K562 (cell line): ENCODE measurements around the gene HIPK1. TPM values are rescaled to one million over a fixed set of nuclear protein-coding genes. Genes with fewer than 3 reads are reported as not detected.

ENCODE experiments used
- ARID4B ChIP-seq: sonication (generic); formaldehyde crosslinking; IDR thresholded peaks from 2 replicates; pipeline ENCODE4 v1.8.0; 2022; ENCODE audit warnings: mild to moderate bottlenecking, missing genetic modification reagents
- CBFA2T2 ChIP-seq: fragments of 450-650 bp; conservative IDR thresholded peaks from 2 replicates; pipeline ENCODE4 v1.6.1; 2017; ENCODE audit warnings: mild to moderate bottlenecking
- MYBL2 ChIP-seq, 2 experiments: fragments of 450-650 bp in 1 of 2; sonication (generic) in 1 of 2; formaldehyde crosslinking in 1 of 2; IDR thresholded peaks; 2 replicates each; pipeline versions ENCODE4 v1.6.1 to v1.8.1; 2017 to 2022; ENCODE audit warnings: borderline replicate concordance in 1 of 2, inconsistent platforms in 1 of 2, low read depth in 1 of 2, mild to moderate bottlenecking in 1 of 2, missing genetic modification reagents in 1 of 2, moderate library complexity in 1 of 2
- PML ChIP-seq: IDR thresholded peaks from 2 replicates; pipeline ENCODE4 v1.6.1; 2012; ENCODE audit warnings: low read length, inconsistent platforms
- TRIM28 ChIP-seq: fragments of 450-650 bp; IDR thresholded peaks from 2 replicates; pipeline ENCODE4 v1.6.1; 2017
- YY1 ChIP-seq, 3 experiments: IDR thresholded peaks; 2 replicates each; pipeline ENCODE4 v1.6.1; 2011; ENCODE audit warnings: low read length in 2 of 3, mild to moderate bottlenecking in 2 of 3, moderate library complexity in 2 of 3, borderline replicate concordance in 1 of 3, control low read depth in 1 of 3, low read depth in 1 of 3; ENCODE audit not compliant: insufficient read depth in 3 of 3, insufficient replicate concordance in 2 of 3, control insufficient read depth in 1 of 3, insufficient read length in 1 of 3; ENCODE audit errors: extremely low read depth in 1 of 3
- ZBTB40 ChIP-seq, 2 experiments: fragments of 450-650 bp in 1 of 2; sonication (generic) in 1 of 2; formaldehyde crosslinking in 1 of 2; IDR thresholded peaks; 2 replicates each; pipeline versions ENCODE4 v1.7.1 to v1.9.0; 2016 to 2022; ENCODE audit warnings: inconsistent platforms in 1 of 2, mild to moderate bottlenecking in 1 of 2, missing genetic modification reagents in 1 of 2
- ZNF511 ChIP-seq: sonication (generic); formaldehyde crosslinking; IDR thresholded peaks from 2 replicates; pipeline ENCODE4 v1.8.0; 2022; ENCODE audit warnings: mild to moderate bottlenecking, missing genetic modification reagents
- ZNF778 ChIP-seq: fragments of 450-650 bp; formaldehyde crosslinking; IDR thresholded peaks from 2 replicates; pipeline ENCODE4 v1.4.0; 2020; ENCODE audit warnings: mild to moderate bottlenecking, moderate library complexity
- polyA plus RNA-seq, 8 experiments: library from polyadenylated mRNA; depleted of rRNA in 4 of 8; stranded (reverse) in 5 of 8; unstranded in 3 of 8; fragments of >200 nt; fragmentation: Nextera tagmentation in 2 of 8; fragmentation: Illumina TruSeq in 1 of 8; extraction: Ambion mirVana in 2 of 8; extraction: Trizol in 1 of 8; gene quantifications; 2 replicates each; pipeline versions ENCODE4 v1.2.1 to v1.2.3, GENCODE V29; 2011 to 2014; ENCODE audit warnings: inconsistent platforms in 1 of 8, missing spikeins in 1 of 8
- total RNA-seq, 7 experiments: library from RNA; depleted of rRNA in 6 of 7; stranded (reverse); fragments of >200 nt in 6 of 7; fragmentation: Illumina TruSeq in 2 of 7; extraction: Trizol in 2 of 7; gene quantifications; 2 replicates each; pipeline versions ENCODE4 v1.2.1 to v1.2.3, GENCODE V29; 2011 to 2021; ENCODE audit warnings: low replicate concordance in 1 of 7

HIPK1 gene
- total and polyA plus RNA-seq, 9 of the 15 experiments (the other 6 are each of a cell fraction or from before 2014, with no cell fraction given): 10.0 to 57.9 (median 29.6) TPM

DNA sequence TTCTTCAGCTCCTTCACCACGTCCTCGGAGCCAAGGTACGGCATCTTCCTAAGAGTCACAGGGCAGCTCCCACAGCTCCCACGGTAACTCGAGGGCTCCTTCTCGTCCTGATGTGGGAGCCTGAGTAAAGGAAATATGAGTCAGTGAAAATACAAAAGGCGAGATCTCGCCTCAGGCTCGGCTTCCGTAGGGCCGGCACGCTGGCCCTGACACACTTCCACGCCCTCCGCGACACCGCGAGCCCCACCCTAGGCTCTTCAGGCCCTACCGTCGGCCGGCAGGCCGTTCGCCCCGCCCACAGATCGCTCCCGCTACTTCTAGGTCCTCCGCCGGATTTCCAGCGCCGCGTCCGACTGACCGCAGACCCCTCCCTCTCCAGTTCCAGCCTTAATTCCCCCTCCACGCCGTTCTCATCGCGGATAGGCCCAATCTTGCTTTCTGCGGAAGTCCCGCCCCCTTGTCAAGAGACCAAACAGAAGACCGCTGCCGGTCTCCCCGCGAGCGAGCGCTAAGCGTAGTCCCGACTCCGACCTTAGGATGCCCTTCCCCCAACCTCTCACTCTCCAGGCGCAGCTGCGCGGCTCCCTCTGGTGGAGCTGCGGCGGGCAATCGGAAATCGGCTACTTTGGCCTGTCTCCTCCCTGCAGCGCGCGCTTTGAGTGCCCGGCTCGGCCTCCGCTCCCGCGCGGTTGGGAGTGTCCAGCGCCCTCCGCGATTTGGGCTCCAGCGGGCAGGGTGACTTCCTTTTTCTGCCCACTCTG, 24.3 kb upstream of the HIPK1 start, which contains the start of the genes AP4B1 and DCLRE1B (continued):
- TF ChIP-seq ARID4B (CRISPR knock-in tag): peak; percentile 86
- no peak for TF ChIP-seq PML
- TF ChIP-seq YY1 (IDR thresholded peaks at IDR 0.05; ENCODE audit: borderline replicate concordance in 1 of 3, control insufficient read depth in 1 of 3, extremely low read depth in 1 of 3, insufficient read depth in 3 of 3, insufficient read length in 1 of 3, insufficient replicate concordance in 2 of 3, low read depth in 1 of 3, low read length in 2 of 3): peak in 2 of 3 experiments; percentile 72 to 87
- TF ChIP-seq ZNF778 (CRISPR knock-in tag): no peak
- TF ChIP-seq ZNF511 (CRISPR knock-in tag): peak; percentile 82
- no peak for TF ChIP-seq MYBL2 (IDR thresholded peaks at IDR 0.05; ENCODE audit: low read depth)
- TF ChIP-seq MYBL2 (CRISPR knock-in tag; IDR thresholded peaks at IDR 0.05; ENCODE audit: borderline replicate concordance): no peak
- TF ChIP-seq CBFA2T2: no peak; the same call in 1 of the 2 replicates
- TF ChIP-seq TRIM28: peak; percentile 88
- TF ChIP-seq ZBTB40 (IDR thresholded peaks at IDR 0.05): peak; percentile 92
- no peak for TF ChIP-seq ZBTB40 (CRISPR knock-in tag; IDR thresholded peaks at IDR 0.05)
